Suprapubic skin (tissue), 4 donors: ENCODE data around the gene HIF1A. TPM values are rescaled to one million over a fixed set of nuclear protein-coding genes. Genes with fewer than 3 reads are reported as not detected.

ENCODE experiments used
- DNase-seq, 2 donors: peaks; one replicate each; pipeline ENCODE4 v3.0.0-alpha.2; 2019; ENCODE audit warnings: low spot score in 2 of 2
- H3K27ac ChIP-seq: fragments of 200-600 bp; sonication (generic); one replicate; pipeline ENCODE4 v1.5.1; 2019
- H3K27me3 ChIP-seq: fragments of 200-600 bp; sonication (generic); one replicate; pipeline ENCODE4 v1.5.1; 2019
- H3K36me3 ChIP-seq: fragments of 200-600 bp; sonication (generic); one replicate; pipeline ENCODE4 v1.5.1; 2019
- H3K4me1 ChIP-seq: fragments of 200-600 bp; sonication (generic); one replicate; pipeline ENCODE4 v1.5.1; 2019
- H3K4me3 ChIP-seq: fragments of 200-600 bp; sonication (generic); one replicate; pipeline ENCODE4 v1.5.1; 2019; ENCODE audit warnings: mild to moderate bottlenecking
- H3K9me3 ChIP-seq: fragments of 200-600 bp; sonication (generic); one replicate; pipeline ENCODE4 v1.5.1; 2019
- EP300 ChIP-seq: sonication (generic); formaldehyde crosslinking; IDR thresholded peaks from one replicate; pipeline ENCODE4 v1.6.1; 2017; ENCODE audit warnings: antibody characterized with exemption
- POLR2A ChIP-seq, 2 donors: fragments of 450-650 bp; IDR thresholded peaks; one replicate each; pipeline ENCODE4 v1.6.1; 2017; ENCODE audit warnings: antibody characterized with exemption in 2 of 2, mild to moderate bottlenecking in 2 of 2, moderate library complexity in 2 of 2
- POLR2AphosphoS5 ChIP-seq, 3 donors: sonication (generic); formaldehyde crosslinking; IDR thresholded peaks; one replicate each; pipeline ENCODE4 v1.6.1; 2017; ENCODE audit warnings: antibody characterized with exemption in 3 of 3
- WGBS: methylation state at CpG from one replicate; pipeline ENCODE4 v1.1.5; 2018; 5-methylcytosine and 5-hydroxymethylcytosine counted together
- total RNA-seq, 4 donors: library from RNA; depleted of rRNA; stranded (reverse); fragments of >200 nt; gene quantifications; one replicate each; pipeline ENCODE4 v1.1.0, GENCODE V29; 2016
- TF ChIP-seq, protein P1 (sequence below), 2 donors: fragments of 200-600 bp in 1 of 2; fragments of 450-650 bp in 1 of 2; sonication (generic) in 1 of 2; IDR thresholded peaks; one replicate each; pipeline ENCODE4 v1.5.1; 2016 to 2019; ENCODE audit warnings: antibody characterized with exemption in 2 of 2, mild to moderate bottlenecking in 1 of 2, moderate library complexity in 1 of 2

HIF1A gene
- total RNA-seq, 4 donors from 2014 or later, result 62.6 to 92.9 (median 77.5) TPM

DNA sequence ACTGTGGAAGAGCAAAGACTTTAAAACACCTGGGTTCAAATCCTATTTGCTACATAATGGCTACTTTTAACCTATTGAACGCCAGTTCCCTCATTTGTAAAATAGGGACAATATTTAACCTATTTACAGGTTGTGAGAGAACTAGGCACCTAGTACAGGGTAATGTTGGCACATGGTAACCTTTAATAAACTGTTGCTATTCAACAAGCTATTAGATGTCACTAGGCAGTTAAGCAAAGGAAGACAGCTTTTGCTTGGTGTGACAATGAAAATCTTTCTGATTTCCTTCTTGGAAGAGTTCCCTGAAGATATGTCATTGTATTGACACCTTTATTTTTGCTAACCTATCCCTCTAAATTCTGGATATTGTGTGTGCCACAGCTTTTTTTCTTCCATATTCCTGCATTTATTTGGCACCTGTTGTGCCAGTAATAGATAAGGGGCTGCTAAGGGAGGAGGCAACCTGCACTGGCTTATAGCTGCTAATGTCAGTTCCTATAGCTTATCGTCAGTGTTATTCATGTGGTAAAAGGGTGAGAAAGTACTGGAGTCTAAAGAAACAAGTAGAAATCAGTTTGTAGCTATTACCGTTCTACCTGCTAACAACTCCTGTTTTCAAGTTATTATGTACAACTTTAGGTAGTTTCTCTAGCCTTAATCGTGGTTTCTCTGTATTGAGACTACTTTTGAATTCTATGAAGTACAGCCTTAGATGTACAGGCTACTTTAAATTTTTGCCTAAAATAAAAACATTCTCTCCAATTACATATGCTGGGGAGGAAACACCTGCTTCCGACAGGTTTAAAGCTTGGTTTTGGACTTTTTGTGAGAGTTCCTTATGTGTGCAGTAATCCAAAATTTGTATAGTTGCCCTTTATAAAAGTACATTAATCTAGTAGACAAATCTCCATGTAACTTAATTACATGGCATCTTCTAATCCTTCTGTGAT lies 24.3 kb downstream of the HIF1A start:
- Histone ChIP-seq H3K9me3 (no peaks in the 10 kb centered on the region), H3K4me3 (no peak overlapping the region), H3K36me3 (peaks cover 23% of the 10 kb centered on the region), H3K4me1 (peaks cover 27% of the 10 kb centered on the region), H3K27ac (no peak overlapping the region), H3K27me3 (no peaks in the 10 kb centered on the region)
- TF ChIP-seq EP300, result no peak
- 80% methylated on average over 5 of the region's 5 CpGs for WGBS
- no peak for DNase-seq

DNA sequence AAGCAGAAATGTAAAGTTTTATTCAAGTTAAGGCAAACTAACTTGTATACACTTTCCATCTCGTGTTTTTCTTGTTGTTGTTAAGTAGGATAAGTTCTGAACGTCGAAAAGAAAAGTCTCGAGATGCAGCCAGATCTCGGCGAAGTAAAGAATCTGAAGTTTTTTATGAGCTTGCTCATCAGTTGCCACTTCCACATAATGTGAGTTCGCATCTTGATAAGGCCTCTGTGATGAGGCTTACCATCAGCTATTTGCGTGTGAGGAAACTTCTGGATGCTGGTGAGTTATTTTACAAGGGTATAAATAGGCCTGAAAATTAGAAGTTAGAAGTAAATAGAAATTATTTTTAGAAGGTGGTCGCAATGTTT lies 25.0 kb downstream of the HIF1A start:
- Histone ChIP-seq H3K4me3 (no peak overlapping the region), H3K9me3 (no peaks in the 10 kb centered on the region), H3K27ac (no peak overlapping the region), H3K27me3 (no peaks in the 10 kb centered on the region), H3K36me3 (peaks cover 26% of the 10 kb centered on the region), H3K4me1 (peaks cover 27% of the 10 kb centered on the region)
- WGBS, result 71% methylated on average over 9 of the region's 9 CpGs
- no peak for TF ChIP-seq POLR2AphosphoS5 (IDR thresholded peaks at IDR 0.05)
- no peak for TF ChIP-seq EP300
- TF ChIP-seq, protein P1, sequence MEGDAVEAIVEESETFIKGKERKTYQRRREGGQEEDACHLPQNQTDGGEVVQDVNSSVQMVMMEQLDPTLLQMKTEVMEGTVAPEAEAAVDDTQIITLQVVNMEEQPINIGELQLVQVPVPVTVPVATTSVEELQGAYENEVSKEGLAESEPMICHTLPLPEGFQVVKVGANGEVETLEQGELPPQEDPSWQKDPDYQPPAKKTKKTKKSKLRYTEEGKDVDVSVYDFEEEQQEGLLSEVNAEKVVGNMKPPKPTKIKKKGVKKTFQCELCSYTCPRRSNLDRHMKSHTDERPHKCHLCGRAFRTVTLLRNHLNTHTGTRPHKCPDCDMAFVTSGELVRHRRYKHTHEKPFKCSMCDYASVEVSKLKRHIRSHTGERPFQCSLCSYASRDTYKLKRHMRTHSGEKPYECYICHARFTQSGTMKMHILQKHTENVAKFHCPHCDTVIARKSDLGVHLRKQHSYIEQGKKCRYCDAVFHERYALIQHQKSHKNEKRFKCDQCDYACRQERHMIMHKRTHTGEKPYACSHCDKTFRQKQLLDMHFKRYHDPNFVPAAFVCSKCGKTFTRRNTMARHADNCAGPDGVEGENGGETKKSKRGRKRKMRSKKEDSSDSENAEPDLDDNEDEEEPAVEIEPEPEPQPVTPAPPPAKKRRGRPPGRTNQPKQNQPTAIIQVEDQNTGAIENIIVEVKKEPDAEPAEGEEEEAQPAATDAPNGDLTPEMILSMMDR (IDR thresholded peaks at IDR 0.05), result no peak
- no peak for TF ChIP-seq POLR2A (IDR thresholded peaks at IDR 0.05)
- DNase-seq, result no peak

DNA sequence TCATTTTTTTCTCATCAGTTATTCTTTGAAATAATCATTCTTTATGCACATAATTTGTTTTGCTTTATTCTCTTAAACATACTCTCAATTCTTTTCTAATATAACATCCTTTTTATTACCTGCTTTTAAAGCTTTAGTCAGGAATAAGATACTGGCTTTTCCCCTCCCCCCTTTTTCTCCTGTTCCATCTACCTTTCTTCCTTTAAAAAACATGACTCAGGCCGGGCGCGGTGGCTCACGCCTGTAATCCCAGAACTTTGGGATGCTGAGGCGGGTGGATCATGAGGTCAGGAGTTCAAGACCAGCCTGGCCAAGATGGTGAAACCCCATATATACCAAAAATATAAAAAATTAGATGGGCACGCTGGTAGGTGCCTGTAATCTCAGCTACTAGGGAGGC lies 25.4 kb downstream of the HIF1A start:
- Histone ChIP-seq H3K9me3 (no peaks in the 10 kb centered on the region), H3K27me3 (no peaks in the 10 kb centered on the region), H3K4me1 (peaks cover 27% of the 10 kb centered on the region), H3K4me3 (no peak overlapping the region), H3K36me3 (peaks cover 26% of the 10 kb centered on the region), H3K27ac (no peak overlapping the region)
- no peak for TF ChIP-seq POLR2AphosphoS5 (IDR thresholded peaks at IDR 0.05)
- TF ChIP-seq EP300, result no peak
- TF ChIP-seq, protein P1 (IDR thresholded peaks at IDR 0.05), result no peak
- TF ChIP-seq POLR2A (IDR thresholded peaks at IDR 0.05), result no peak
- no peak for DNase-seq
- 75% methylated on average over 6 of the region's 6 CpGs for WGBS

DNA sequence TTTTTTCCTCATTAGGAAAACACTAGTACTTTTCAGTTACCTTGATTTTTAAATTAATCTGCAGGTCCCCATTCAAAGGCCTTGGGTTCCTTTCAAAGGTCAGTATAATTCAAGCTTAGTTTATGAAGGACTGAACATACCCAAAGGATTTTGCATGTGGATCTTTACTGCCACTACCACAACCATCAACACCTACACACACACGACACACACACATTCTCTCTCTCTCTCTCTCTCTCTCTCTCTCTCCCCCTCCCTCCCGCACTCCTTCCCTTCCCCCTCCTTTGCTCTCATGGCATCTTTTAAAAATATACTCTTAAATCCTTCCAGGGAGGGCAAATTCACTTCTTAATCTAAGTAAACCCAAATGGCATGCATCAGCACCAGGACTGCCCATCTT lies 28.8 kb downstream of the HIF1A start:
- Histone ChIP-seq H3K4me1 (peaks cover 10% of the 10 kb centered on the region), H3K9me3 (no peaks in the 10 kb centered on the region), H3K36me3 (peaks cover 53% of the 10 kb centered on the region), H3K27me3 (no peaks in the 10 kb centered on the region), H3K27ac (no peak overlapping the region), H3K4me3 (no peak overlapping the region)
- 89% methylated on average over 2 of the region's 2 CpGs for WGBS
- TF ChIP-seq, protein P1 (IDR thresholded peaks at IDR 0.05), result no peak
- TF ChIP-seq EP300 (no peak), POLR2AphosphoS5 (IDR thresholded peaks at IDR 0.05) (no peak), POLR2A (IDR thresholded peaks at IDR 0.05) (no peak)
- DNase-seq, result no peak

DNA sequence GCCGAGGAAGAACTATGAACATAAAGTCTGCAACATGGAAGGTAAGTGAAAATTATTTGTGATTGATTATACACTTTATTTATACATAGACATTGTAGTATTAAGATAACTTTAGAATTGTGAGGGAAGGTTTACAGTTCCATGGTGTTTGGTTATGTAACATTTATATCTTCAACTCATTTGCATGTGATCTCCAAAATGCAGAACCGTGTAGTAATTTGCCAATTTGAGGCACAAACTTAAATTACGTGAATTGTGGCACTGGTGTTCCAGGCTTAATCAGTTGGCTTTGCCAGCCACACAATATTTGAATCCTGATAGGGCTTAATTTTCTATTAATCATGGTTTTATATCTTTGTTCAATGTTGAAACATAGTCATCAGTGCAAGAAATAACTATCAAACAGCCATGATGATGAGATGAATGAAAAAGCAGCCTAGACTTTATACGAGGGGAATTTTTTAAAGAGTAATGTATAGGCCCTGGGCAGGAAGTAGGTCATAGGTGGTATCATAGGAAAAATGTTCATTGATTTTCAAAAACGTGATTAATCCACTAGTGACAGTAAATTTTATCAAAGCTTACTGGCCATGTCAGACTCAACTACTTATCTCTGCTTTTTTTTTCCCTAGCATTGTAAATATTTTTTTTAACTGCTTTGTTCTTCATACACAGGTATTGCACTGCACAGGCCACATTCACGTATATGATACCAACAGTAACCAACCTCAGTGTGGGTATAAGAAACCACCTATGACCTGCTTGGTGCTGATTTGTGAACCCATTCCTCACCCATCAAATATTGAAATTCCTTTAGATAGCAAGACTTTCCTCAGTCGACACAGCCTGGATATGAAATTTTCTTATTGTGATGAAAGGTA lies 31.7 kb downstream of the HIF1A start:
- Histone ChIP-seq H3K4me1 (no peaks in the 10 kb centered on the region), H3K4me3 (no peak overlapping the region), H3K27ac (no peak overlapping the region), H3K27me3 (no peaks in the 10 kb centered on the region), H3K36me3 (peaks cover 52% of the 10 kb centered on the region), H3K9me3 (no peaks in the 10 kb centered on the region)
- TF ChIP-seq POLR2A (IDR thresholded peaks at IDR 0.05) (no peak), POLR2AphosphoS5 (IDR thresholded peaks at IDR 0.05) (no peak), EP300 (no peak)
- TF ChIP-seq, protein P1 (IDR thresholded peaks at IDR 0.05), result no peak
- DNase-seq, result no peak
- 79% methylated on average over 7 of the region's 7 CpGs for WGBS
